A673 (cell line): ENCODE measurements around the gene WFS1.

Experiments used
- CTCF ChIP-seq: fragments of 300-800, 200-600 bp; sonication (generic); conservative IDR thresholded peaks from 2 replicates; pipeline ENCODE4 v1.5.1; 2017; ENCODE audit warnings: low read depth, mild to moderate bottlenecking, antibody characterized with exemption, low read length, moderate library complexity, mixed read lengths
- EZH2 ChIP-seq: fragments of 200-600 bp; sonication (generic); IDR thresholded peaks from 2 replicates; pipeline ENCODE4 v1.6.1; 2017; ENCODE audit warnings: borderline replicate concordance, low read depth, mild to moderate bottlenecking, mixed read lengths, antibody characterized with exemption, low read length; ENCODE audit not compliant: poor library complexity, severe bottlenecking

- no peak for TF ChIP-seq CTCF
- no peak for TF ChIP-seq EZH2
These were observed 30.7 kb downstream of the WFS1 start for GRCh38 chr4:6300359-6300758.
